Inflammatory macrophage treated with lipopolysaccharide for 1 hour (primary cell): ENCODE data around the gene KRTAP7-1.

ENCODE experiments used
- DNase-seq, 2 donors: peaks; one replicate each; pipeline ENCODE4 v3.0.0-alpha.2; 2020 to 2022

Gene KRTAP7-1, protein sequence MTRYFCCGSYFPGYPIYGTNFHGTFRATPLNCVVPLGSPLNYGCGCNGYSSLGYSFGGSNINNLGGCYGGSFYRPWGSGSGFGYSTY

DNA sequence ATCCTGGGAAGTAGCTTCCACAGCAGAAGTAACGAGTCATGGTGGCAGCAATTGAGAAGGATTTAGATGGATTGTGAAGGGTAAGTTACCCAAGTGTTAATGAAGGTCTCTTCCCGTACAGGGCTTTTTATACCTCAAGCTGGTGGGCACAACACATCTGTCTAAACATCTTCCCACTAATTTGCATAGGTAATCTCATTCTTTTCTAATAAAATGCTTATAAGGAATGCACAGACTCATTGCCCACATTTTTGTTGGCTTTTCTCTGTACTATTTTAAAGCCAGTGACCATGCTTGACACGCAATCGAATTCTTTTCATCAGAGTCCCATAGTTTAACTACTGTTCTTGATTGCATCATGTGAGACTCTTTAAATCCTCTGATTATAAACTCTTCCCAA lies at the start of gene KRTAP7-1:
Gene KRTAP7-1, minus strand, starts transcription at position 101 of the 400 bp plus-strand sequence. Its CDS starts 61 bp downstream, at position 40.
- DNase-seq: no peak

DNA sequence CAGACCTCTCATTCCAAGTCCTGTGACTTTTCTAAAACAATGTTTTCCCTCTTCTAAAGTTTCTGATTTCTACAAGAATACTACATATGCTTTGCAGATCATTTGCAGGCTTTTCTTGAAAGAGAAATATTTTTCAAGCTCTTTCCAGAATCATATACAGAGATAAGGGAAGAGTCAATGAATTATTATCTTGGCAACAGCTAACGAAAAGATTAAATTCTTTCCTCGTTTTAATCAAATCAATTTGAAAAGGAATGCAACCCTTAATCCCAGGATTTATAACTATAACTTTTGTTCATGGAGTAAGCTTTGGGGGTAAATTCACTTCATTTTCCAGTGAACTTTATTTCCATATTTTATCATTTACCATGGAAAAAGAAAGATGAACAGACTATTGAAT lies 45.0 kb upstream of the KRTAP7-1 start:
- DNase-seq: no peak

DNA sequence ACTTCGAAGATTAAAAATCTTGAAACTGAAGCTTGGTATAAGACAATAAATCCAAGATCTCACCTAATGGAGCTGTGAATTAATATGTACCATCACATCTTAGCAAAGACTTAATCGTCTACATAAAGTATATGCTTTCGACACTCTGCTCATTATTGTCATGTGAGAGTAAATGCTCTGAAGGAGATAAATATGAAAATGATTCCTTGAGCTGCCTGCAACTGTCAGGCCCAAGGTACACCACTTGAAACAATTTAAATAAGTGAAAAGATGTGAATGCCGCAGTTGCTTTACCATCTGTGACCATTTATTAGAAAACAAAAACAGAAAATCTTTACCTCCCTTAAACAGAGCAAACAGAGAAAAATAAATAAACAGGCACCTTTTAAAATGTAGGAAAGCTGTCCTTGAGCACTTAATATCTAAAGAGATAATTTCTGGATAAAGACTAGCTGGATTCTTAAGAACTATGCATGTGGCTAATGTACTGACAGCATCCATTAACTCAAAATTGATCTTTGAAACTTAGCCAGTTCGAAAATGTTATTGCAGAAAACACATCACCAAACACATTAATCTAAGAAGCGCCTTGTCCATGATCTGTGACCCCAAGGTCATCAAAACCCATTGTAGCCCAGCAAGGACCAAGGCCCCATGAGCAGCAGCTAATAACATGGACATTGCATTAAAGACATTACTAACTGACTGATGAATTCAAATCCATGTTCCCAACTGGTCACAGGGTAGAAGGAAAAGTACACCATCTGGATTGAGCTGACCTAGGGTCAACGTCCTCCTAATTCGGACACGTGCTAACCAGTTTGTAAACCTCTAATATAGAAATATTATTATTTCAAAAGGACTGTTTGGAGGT lies 18.3 kb upstream of the KRTAP7-1 start:
- no peak for DNase-seq

DNA sequence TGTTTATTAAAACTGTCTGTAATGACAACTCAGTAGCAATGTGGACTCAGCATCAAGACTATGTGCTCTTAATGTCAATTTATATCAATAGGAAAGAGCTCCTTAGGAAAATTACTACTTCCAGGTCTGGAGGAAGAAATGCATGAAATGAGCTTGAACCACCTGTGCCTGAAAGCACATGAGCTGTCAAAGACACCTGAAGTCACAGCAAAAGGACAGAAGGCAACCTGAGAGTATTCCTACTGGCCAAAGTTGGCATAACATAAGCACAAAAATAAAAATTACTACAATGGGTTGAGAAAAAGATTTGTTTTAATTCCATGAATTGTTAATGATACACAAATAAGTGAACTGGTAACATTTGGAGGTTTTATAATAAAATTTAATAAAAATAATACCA lies 13.4 kb upstream of the KRTAP7-1 start:
- no peak for DNase-seq

DNA sequence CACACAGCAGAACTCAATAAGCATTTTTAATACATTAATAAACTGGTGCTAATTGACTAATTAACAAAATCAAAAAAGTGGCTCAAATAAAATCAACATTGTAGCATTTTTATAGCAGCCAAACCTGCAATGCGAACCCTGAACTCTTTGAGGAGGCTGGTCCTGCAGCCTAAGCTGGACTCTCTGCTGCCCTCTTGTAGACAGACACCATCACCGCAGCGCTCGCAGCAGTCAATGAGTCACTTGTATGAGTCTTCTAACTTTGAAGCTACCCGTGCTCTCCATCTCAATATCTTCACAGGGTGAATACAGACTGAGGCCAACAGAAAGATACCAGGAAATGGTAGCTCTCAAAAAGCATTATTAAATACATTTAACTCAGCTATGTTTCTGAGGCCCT lies 9.7 kb upstream of the KRTAP7-1 start:
- no peak for DNase-seq

DNA sequence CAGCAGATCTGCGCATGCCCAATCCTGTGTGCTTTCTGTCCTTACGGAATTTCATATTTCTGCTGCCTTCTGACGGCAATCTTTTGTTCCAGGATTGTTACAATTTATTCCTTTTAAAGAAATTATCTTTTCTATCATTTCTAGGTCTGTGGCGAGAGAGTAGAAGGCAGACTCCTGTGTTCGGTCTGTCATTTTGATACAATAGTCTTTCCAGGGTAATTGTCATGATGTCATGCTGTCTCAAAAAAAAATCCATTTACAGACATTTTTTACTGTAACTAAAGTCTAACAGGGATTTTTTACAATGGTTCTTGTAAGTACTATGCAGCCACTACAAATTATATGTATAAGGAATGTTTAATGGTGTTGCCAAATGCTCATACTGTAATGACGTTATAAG lies 9.0 kb upstream of the KRTAP7-1 start:
- no peak for DNase-seq

DNA sequence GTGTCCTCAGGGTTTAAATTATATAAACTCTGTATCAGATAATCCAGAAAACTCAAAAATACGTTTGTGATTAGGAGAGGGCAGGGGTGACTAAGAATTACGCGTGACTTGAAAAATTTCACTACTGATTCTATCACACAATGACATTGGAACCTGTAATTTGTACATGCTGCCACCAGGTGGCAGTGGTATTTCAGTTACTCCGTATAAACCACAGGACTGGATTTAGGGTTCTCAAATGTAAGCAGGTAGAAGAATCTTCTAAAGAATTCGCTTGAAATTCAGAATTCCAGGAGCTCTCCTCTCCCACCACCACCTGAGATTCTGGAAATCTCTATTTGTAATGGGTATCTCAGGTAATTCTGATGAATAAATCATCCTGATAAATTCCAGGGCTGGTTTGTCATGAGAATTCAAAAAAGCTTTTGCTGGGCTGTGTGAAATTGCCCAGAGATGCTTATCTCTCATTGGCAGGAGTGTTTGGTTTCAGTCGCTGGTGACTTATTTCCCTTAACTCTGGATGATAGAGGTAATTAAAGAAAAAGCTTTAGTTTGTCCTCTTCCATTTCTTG lies 1.7 kb upstream of the KRTAP7-1 start:
- DNase-seq: peak; percentile 11 to 67

DNA sequence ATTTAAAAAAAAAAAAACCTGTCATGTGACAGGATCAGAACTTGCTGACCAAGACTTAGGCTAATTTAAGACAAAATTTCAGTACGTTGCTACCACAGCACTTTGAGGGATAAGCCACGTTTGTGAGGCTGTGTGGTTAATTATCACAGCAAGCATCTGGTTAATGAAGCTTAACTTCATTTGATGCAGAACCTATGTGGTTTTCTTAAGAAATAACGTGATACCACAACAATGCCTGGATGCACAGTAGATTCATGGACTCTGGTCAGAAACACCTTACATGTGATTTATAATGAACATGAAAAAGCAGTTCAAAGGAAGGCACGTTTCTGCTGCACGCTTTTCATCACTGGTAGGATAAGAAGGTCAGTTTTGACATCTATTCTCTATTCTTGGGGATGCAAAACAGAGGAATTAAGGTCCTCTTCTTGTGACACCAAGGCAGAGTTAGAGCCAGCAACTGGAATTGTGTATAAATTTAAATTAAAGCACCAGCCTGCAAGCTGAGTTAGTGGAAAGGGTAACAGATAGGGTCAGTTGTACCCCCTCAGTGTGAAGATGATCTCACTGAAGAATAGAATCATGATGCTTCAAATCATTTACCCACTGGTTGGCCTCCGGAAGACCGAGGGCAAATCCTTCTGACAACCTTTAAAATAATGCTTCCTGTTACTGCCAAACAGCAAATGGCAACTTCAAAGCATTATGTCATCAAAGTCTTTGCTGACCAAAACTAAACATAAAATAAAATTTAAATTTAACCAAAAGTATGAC lies 10.5 kb downstream of the KRTAP7-1 start:
- DNase-seq: no peak

DNA sequence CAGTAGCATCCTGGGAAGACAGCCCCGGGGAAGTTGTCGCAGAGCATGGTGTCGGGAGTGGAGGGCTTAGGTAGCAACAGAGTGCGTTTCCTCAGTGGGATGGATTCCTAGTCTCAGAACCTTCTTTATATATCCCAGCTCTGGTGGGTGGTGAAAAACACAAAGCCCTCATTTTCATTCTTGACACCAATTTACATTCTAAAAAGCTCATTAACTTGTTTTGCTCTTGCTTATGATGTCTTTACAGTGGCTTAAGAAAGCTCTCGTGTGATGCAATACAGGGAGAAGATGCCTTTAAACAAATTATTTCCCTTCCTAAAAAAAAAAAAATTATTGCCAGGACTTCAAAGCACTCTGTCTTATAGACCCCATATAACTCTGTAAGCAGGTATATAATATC lies 16.4 kb downstream of the KRTAP7-1 start, which contains the start of gene KRTAP8-1:
Gene KRTAP8-1, minus strand, starts transcription at position 101 of the 400 bp plus-strand sequence. Its CDS starts 54 bp downstream, at position 47.
- DNase-seq: no peak

DNA sequence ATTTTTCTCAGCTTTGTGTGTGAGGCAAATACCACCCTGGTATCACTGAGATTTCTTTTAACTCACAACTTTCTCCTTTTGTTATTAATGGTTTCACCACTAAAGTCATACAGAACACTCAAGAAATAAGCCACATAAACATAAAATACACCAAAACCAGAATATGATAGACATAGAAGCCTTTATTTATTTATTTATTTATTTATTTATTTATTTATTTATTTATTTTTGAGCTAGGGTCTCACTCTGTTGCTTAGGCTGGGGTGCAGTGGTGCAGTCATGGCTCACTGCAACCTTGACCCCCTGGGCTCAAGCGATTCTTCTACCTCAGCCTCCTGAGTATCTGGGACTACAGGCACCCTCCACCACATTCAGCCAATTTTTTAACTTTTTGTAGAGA lies 29.0 kb downstream of the KRTAP7-1 start:
- no peak for DNase-seq

DNA sequence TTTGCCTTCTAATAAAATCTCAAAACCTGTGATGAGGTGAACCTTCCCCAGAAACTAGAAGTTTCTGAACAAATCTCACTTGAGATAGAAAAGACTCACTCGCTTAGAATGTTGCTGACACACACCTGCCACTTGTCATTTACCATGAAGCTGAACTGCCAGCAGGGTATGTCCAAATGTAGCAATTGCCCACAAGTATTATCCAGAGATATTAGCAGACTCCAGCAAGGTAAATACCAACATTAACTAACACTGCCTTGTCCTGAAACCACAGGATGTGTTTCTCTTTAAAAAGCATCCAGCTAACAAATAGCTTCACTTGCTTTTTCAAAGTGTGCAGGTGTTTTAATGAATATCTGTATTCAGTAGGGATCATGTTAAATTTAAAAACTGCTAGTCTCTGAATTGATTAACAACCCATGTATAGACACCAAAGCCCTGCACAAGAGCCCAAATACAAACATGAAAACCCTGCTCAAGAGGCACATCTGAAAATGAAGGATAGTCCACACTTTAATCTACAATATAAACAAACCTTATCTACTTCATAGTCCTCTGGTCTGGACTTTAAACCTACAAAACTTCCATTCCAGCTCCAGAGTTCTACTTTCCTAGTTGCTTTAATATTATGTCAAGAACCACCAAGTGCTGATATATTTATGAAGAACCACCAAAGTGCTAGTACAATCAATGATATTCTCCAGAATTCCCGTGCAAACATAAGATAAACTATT lies 35.8 kb downstream of the KRTAP7-1 start:
- DNase-seq: no peak

DNA sequence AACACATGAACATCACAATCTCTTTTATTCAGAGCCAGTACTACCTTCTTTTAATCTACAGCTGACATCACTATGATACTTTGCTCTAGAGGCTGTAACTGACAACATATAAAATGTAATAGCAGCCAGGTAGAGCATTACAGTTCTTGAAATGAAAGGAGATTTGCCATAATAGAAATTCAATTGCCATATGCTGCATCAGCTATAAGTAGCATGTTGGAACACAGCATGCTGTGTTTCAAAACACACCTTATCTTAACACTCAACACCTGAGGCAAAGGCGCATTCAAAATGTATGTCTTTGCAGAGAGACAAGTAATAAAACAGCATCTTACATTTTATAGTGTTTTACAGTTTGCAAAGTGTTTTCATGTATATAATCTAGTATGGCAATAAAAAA lies 50.3 kb downstream of the KRTAP7-1 start:
- no peak for DNase-seq
